Fibroblast of the conjunctiva (primary cell): ENCODE results near the gene FNBP1L.

Source experiments
- DNase-seq: peaks from one replicate; pipeline ENCODE4 v3.0.0-alpha.2; 2010; ENCODE audit warnings: low read depth

The FNBP1L gene

GRCh38 chr1:93489756-93490155 lies 41.8 kb downstream of the FNBP1L start:
- DNase-seq: no peak

DNA sequence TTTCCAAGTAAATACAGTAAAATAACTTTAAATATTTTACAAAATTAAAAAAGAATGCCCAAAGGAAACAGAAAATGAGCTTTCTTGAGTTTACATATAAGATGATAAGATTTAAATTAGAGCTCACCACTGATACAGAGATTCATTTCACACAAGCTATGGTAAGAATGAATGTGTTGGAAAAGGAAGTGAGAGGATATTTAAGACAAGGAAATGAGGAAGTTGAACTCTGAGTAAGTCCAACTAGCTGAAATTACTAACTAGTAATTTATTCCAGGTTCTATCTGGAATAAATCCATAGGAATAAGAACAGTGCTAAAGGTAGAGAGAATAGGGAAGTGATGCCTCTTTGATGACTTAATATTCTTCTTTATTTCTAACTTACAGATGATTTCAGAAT lies 42.4 kb downstream of the FNBP1L start:
- no peak for DNase-seq

GRCh38 chr1:93495911-93496310 lies 48.0 kb downstream of the FNBP1L start:
- no peak for DNase-seq

DNA sequence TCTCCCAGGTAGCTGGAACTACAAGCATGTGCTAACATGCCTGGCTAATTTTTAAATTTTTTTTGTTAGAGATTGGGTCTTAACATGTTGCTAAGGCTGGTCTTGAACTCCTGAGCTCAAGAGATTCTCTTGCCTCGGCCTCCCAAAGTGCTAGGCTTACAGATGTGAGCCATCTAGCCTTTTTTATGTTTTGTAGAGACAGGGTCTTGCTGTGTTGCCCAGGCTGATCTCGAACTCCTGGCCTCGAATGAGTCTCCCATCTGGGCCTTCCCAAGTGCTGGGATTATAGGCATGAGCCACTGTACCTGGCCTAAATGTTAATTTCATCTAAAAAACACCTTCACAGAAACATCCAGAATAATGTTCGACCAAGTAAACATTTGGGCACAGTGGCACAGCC lies 48.6 kb downstream of the FNBP1L start:
- DNase-seq: no peak

DNA sequence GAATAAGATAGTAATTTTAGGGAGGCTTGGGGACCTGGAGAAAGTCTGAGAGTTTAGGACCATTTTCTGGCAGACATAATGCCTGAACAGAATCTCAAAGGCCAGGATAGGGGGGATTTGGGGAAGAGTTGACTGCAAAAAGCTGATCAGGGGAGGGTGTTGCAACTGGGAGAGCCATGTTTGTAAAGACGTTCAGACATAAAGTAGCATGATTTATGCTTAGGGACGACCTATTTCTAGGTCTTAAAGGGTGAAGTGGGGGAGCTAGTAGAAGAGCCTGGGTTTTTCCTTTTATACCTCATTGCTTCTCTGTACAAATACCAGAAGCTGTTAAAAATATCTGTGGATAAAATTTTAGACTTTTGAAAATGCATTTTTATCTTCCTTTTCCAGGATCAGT lies 51.2 kb downstream of the FNBP1L start:
- no peak for DNase-seq

DNA sequence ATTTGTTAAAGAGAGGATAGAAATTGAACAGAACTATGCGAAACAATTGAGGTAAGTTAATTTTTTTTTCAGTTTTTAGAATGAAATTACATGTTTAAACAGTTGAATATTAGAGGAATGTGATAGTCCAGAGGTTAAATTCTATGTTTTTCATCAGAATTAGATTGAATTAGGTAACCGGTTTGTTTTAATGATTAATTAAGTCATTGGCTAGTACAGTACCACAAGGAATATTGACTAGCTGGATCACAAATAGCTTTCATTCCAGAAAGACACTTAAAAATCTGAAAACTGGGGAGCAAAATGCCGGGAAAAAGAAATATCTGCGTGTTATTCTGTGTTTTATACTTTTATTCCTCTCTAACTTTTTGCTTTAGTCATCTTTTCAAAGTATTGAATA lies 51.6 kb downstream of the FNBP1L start:
- DNase-seq: no peak

- DNase-seq: no peak
These were observed 52.4 kb downstream of the FNBP1L start for GRCh38 chr1:93500275-93500674.

DNA sequence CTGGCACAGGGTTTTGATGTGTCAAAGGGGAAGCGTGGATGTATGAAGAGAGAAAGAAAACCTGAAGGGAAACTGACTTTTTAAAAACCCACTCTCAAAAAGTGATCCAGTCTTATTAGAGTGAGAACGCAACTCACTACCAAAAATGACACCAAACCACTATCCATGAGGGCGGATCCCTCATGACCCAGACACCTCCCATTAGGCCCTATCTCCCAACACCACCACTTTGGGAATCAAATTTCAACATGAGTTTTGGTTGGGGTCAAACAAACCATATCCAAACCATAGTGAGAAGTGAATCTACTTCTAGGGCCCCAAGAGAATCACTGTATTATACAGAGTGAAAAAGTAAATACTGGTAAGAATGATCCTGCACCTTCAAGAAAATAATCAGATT lies 53.5 kb downstream of the FNBP1L start:
- no peak for DNase-seq

GRCh38 chr1:93501829-93502369 lies 54.0 kb downstream of the FNBP1L start:
- no peak for DNase-seq

GRCh38 chr1:93502571-93502970 lies 54.7 kb downstream of the FNBP1L start:
- DNase-seq: no peak

- DNase-seq: no peak
These were observed 55.2 kb downstream of the FNBP1L start for GRCh38 chr1:93503163-93503562.

GRCh38 chr1:93503816-93504215 lies 55.9 kb downstream of the FNBP1L start:
- no peak for DNase-seq

DNA sequence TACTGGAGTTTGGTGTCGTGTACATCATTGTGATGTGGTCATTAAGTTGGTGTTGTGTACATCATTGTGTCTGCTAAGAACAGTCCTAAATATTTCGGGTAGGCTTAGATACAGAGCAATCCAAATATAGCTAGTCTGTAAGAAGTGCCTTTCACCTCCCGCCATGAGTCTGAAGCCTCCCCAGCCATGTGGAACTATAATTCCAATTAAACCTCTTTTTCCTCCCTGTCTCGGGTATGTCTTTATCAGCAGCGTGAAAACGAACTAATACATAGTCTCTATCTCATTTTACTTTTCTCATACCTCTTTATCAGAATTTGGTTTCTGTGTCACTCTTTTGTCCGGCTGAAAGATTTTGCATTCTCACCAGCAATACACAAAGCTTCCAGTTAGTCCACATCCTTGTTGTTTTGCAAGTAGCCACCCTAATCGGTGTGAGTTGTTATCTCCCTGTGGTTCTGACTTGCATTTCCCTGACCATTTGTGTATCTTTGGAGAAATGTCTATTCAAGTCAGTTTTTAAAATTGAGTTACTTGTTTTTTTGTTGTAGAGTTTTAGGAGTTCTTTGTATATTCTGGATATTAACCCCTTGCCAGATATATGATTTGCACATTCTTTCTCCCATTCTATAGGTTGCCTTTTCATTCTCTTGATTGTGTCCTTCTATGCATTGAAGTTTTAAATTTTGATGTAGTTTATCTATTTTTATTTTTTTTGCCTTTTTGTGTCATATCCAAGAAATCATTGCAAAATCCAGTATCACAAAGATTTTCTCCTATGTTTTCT lies 56.5 kb downstream of the FNBP1L start:
- no peak for DNase-seq

DNA sequence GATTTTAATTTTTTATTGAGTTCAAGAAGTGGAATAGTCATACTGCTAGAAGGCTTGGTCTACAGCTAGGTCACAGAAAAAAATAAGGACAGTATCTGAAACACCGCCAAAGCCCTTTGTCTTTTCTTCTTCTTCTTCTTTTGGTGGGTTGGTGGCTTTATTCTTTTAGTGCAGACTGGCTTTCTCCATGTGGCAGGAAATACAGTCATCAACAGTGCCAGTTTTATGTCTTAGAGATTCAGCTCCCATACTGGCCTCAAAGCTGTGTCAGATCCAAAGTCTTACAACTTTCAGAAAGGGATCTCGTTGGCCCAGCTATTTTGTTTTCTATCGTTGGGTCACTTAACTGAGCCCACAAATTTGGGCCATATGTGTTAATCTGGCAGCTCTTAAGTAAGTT lies 58.2 kb downstream of the FNBP1L start:
- no peak for DNase-seq

DNA sequence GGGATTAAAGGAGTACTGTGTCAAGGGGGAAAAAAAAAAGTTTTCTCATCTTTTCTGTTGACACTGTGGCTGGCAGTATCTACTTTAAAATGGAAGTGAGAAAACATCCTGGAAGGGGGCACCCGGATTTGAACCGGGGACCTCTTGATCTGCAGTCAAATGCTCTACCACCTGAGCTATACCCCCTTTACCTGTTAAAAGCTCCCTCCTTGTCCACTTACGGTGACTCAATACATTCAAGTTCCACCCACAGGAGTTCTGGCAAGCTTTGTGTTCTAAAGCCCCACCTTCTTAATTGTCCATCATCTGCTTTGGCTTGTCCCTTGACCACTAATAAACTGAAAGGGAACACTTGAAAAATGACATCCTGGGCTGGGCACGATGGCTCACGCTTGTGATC lies 68.2 kb downstream of the FNBP1L start:
- no peak for DNase-seq

DNA sequence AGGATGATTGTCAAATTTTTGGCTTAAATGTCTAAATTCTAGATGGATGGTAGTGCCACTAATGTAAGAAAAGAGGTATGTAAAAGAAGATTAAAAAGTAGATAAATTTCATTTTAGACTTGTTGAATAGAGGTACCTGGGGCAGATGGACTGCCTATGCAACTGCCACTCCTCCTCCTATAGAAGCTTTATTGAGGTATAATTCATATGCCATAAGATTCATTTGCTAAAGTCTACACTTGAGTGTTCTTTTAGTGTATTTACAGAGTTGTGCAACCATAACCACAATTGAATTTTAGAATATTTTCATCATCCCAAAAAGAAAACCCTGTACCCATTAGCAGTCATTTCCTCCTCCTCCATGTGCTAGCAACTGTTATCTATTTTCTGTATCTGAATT lies 70.6 kb downstream of the FNBP1L start:
- DNase-seq: no peak

- no peak for DNase-seq
These were observed 71.4 kb downstream of the FNBP1L start for GRCh38 chr1:93519199-93519829.

DNA sequence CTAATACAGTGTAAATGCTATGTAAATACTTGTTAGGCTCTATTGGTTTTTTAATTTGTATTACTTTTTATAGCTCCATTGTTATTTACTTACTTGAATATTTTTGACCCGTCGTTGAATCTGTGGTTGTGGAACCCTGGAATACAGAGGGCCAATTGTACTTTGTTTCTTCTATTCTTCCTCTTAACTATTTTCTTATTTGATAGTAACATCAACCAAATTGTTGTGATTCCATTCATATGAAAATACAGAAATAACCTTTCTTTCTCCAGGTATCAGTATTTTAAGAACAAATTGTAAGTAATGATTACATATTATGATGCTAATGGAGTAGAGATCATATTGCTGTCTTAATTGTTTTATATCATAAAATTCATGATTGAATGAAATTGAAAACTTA lies 73.7 kb downstream of the FNBP1L start:
- DNase-seq: no peak

DNA sequence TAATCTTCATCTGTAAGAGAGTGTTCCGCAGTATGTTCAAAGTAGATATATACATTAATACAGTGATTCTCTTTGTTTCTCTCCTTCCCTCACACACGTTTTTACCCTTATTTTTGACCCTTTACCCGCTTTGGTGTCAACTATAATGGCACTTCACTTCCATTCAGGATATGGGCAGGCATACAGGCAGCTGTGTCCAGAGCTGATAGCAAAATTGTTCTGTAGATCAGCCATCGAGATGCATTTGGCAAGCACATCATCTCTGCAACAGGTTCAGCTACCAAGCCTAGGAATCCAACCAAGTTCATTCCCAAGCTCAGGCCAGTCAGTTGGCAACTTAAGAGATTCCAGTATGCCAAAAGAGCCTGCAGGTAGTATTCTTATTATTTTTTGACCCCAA lies 74.8 kb downstream of the FNBP1L start:
- no peak for DNase-seq

GRCh38 chr1:93525431-93525830 lies 77.5 kb downstream of the FNBP1L start:
- DNase-seq: no peak

GRCh38 chr1:93526431-93526830 lies 78.5 kb downstream of the FNBP1L start:
- DNase-seq: no peak

GRCh38 chr1:93528412-93528811 lies 80.5 kb downstream of the FNBP1L start:
- DNase-seq: no peak

- no peak for DNase-seq
These were observed 83.3 kb downstream of the FNBP1L start for GRCh38 chr1:93531193-93531592.
